Putamen (tissue), 1 donor: Measurements from ENCODE around the gene IZUMO4.

Experiments
- DNase-seq: peaks from one replicate; pipeline ENCODE4 v3.0.0-alpha.2; 2016; ENCODE audit warnings: low spot score

IZUMO4 gene

DNA sequence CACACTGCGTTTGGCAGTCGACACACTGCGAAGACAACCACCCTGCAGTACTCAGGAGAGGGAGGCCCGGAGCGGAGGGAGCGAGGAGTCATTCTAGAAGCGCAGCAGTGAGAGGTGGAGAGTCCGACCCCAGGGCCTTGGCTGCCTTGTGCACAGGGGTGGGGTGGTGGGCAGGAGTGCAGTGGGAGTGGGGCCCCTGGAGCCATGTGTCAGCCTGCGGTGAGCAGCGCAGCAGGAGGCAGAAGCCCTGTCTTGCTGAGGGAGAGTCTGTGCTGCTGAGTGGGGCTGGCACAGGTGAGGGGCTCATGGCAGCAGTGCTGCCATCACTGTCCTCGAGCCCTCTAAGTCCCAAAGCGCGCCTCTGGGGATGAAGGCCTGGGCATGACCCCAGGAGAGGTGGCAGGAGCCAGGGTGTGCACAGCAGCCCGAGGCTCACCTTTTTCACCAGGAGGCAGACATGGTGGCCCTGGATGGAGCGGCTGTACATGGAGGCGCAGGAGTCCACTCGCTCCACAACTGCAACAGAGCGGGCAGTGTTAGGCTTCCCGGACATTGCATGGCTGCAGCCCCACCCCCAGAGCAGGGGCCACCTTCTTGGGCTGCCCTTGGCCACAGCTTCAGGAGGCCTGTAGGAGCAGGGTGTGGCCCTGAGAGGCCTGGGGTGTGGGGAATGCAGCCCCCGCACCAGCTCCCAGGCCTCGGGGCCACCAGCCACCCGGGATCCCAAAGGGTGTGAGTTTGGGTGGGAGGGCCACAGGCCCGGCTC lies 11.7 kb downstream of the IZUMO4 start:
- no peak for DNase-seq

DNA sequence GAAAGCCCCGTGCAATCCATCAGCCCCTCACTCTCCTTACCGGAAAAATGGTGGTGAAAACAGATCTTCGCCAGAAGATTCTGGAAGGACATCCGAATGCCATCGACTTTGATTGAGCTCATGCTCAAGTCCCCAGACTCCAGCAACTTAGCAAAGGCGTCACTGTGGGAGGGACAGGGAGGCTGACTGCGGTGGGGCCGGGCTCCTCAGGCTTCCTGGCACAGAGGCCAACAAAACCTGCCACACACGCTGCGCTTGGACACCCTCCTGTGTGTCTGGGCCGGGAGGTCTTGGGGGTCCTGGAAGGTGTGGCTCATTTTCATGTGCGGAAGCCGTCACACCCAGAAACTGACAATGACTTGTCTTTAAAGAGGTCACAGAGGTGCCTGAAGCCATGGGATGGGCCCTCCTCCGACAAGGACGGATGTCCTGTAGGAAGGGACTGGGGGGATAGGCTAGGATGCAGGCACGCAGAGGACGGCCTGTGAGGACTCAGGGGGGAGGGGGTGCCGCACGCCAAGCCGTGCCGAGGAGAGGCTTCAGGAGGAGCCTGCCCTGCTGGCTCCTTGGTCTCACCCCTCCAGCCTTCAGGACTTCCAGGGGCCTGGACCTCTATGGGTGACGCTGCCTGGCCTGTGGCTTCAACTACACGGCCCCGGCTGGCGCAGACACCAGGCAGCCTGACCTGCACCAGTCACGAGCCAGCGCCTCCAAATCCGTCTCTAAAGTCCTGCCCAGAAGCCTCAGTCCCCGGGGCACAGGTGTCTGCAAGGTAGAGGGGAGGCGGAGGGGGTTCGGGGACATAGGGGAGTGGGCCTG lies 12.5 kb downstream of the IZUMO4 start:
- DNase-seq: no peak

DNA sequence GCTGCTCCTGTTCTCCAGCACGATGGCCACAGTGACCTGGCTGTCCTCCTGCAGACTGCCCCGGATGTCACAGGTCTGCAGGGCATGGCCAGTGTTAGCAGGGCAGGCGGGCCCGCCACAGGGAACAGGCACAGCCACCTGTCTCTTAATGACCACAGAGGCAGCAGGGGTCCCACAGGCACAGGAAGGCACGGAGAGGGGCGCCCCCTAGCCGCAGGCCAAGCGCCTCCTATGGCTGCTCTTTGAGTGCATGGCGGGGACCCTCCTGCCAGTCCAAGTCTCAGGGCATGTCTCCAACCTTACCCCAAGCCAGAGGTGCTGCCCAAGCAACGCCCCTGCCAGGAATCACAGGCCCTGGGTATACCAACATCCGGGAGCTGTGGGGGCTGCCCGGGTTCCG lies 14.1 kb downstream of the IZUMO4 start:
- no peak for DNase-seq

GRCh38 chr19:2111425-2111824 lies 14.7 kb downstream of the IZUMO4 start:
- DNase-seq: no peak

GRCh38 chr19:2111886-2112285 lies 15.2 kb downstream of the IZUMO4 start:
- DNase-seq: no peak

- no peak for DNase-seq
Measured at GRCh38 chr19:2112516-2113320, 16.0 kb downstream of the IZUMO4 start.

- DNase-seq: no peak
Measured at GRCh38 chr19:2113439-2114211, 16.9 kb downstream of the IZUMO4 start.

DNA sequence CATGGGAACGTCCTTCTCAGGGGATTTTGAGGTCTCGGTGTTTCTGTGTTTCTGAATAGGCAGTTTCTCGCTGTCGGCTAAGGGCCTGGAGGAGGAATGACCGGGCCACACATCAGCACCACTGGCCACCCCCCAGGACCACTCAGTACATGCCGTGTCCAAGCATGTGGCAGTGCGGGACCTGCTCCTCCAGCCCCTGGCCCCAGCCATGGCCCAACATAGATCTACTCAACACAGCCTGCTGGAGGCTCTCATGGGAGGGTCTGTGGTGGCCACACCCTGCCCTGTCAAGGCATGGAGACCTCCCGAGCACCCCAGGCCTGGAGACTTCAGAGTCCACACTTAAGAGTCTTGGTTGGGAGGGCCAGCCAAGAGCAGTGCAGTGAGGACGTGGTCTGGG lies 17.5 kb downstream of the IZUMO4 start:
- DNase-seq: no peak

DNA sequence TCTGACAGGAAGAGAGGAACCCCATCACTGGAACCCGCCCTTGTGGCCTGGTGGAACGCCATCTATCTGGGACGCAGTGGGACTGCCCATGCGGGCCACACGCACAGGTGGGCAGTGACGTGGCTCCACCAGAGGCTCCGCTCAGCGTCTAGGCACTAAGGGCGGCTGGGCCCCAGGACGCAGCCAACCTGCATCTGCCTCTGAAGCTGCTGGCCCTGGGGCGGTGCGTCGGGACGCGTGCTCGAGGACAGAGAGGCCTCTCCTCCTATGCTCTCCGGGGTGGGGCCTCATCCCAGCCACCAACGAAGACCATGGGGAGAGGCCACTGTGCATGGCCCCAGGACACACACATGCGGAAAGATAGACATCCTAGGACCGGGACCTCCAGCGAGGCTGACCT lies 18.1 kb downstream of the IZUMO4 start:
- DNase-seq: no peak

DNA sequence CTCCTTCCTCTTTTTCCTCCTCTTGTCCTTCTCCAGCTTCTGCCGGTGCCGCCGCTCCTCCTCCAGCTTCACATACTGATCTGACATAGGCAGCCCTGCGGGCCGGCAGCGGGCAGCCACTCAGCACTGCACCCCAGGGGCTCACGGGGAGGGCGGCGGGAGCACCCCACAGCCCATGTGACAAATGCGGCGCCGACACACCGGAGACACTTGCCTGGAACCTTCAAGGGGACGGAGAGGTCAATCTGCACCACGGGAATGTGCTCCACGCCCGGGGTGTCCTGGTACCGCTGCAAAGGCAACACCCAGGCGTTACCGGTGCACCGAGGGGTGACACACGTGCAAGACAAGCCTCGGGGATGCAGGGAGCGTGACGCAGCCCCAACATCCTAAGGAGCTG lies 18.6 kb downstream of the IZUMO4 start:
- no peak for DNase-seq

DNA sequence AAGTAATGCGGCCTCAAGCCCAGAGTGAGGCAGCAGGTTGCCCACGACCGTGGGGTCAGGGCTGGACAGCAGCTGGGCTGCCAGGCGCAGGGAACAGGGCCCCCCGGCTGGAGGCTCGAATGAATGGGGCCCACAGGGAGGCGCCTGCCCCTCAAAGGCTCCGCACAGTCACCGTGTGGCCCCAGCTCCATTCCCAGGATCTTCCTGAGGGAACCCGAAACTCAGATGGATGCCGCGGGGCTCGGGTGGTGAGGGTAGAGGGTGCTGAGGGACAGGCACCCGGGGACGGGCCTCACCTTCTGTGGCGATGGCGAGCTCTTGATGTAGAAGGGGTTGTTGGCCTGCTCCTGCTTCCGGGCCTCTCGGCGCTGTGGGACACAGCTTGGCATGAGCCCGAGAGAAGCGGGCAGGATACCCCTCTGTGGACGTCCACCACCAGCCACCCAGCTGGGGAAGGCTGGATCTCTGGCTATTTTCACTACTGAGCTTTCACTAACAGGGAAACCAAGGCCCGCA lies 19.3 kb downstream of the IZUMO4 start:
- no peak for DNase-seq

DNA sequence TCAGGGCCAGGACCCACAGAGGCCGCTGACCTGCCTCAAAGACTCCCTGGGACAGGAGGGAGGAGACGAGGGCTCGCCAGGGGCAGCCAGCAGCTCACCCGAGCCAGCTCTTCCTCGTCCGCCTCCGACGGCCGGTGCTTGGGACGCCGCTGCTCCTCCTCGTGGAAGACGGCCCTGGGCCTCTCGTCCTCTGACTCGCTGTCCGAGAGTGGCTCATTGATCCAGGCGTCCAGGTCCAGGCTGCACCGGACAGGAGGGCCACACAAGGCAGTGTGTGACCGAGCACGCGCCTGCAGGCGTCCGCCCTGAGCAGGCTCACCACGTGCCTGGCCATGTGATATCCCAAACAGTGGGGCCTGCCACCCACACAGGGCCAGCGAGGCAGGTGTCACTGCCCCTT lies 19.8 kb downstream of the IZUMO4 start:
- DNase-seq: no peak

DNA sequence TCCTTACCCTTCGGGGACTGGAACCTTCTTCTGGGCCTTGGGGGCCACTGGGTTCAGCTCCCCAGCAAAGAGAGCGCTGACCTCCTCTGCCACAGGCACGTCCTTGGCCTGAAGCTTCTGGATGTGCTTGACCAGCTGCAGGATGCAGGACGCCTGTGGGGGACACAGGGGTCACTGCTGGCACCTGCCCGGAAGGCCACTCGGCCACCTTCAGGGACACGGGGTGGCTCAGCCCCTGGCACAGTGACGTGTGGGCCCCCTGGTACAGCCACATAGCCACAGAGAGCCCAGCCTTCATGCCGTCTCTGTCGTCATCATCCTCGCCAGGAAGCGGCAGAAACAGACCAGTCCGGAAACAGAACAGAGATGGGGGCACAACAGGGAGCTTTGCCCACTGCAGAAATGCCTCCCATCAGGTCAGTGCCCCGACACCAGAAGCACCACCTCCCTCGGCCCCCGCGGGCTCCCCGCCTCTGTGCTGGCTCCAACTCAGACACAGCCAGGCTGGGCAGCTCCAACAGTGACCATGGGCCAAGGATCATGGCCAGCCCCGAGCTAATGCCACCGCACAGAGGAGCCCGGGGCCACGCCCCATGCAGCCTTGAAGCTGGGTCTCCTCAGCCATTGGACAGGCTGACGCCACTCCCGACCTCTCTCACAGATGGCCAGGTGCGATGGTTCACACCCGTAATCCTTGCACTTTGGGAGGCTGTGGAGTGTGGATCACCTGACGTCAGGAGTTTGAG lies 20.7 kb downstream of the IZUMO4 start:
- no peak for DNase-seq

DNA sequence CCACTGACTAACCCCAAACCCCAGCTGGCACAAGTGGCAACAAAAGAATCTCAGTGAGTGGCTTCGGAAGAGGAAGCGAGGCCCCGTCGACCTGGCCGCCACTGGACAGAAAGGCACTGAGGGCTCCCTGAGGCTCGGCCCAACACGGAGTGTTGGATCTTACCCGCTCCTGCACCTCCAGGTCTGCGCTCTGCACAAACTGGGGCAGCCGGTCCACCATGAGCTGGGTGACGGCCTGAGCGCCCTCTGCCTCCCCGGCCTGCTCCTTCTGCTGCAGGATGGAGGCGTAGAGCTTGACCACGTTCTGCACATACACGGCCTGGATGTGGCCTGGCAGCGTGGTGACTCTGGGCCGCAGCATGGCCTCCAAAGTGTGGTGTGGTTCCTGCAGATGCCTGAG lies 21.7 kb downstream of the IZUMO4 start:
- no peak for DNase-seq

DNA sequence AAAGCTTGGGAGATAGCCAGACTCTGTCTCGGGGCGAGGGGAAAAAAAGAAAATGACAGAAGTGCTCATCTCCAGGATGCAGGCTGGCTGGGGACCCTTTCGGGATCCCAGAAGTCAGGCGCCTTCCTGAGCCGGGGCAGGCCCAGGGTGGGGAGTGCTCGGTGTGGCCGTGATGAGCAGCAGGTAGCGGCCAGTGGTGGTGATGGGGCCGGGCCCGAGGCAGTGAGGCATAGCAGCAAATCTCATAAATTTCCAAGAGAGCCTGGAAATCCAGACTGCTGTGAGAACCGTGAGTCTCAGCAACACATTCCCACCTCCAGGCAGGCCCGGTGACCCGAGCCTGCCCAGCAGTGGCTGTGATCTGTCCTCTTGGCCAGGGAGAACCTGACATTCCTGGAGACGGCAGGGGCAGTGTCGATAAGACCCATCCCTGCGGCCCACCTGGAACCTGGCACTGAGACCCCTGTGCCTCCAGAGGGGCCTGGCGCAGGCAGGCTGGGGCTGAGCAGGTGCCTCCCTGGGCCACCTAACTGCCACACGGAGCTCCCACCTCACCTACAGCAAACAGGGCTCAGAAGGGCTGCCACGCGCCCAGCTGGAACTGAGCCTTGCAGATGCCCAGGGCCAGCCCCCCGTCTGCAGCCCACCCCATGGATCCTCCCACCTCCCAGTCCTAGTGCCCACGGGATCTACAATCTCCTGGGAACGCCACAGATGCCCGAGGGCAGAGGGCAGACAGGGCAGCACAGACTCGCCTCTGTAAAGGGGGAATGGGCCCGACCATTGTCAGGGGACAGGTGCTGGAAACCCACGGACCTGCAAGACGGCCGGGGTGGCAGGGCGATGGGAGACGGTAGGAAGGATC lies 23.4 kb downstream of the IZUMO4 start:
- DNase-seq: no peak

DNA sequence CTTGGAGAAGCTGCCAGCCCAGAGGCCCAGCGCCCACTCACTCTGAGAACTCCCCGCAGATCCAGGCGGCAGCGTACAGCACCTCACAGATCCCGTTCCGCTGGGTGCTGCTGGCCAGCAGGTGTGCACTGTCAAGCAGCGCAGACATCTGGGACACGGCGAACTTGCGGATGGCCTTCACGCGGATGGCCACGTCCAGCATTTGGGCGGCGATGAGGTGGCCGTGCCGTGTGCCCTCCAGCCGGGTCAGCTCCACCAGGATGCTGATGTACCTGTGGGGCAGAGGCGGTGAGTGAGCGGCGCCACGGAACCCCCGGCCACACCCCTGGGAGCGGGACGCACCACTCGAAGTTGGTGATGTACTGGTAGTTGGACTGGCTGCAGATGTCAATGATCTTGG lies 24.1 kb downstream of the IZUMO4 start:
- DNase-seq: no peak

DNA sequence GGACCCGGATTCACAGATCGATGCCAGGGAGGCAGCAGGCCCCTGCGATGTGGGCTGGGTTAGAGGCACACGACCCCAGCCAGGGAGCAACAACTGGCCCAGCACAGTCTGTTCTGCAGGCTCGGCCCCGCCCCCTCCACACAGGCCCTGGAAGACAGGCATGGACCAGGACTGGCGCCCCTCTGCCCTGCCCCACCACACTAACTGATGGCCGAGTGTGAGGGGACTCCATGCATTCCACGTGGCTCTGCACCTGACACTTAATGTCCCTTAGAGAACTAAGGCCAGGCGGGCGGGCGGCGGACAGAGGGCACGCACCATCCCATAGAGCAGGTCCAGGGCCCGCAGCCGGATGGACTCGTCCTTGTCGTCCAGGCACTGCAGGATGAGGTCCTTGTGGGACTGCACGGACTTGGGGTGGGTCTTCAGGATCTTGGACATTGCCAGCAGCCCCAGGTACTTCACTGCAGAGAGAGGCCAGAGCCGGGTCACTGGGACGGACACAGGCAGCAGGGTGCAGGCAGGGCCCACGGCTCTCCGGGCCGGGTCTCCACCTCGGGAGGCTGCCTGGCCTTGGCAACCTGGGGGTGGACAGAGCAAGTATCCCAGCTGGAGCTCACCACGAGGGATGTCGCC lies 24.8 kb downstream of the IZUMO4 start:
- DNase-seq: no peak

GRCh38 chr19:2122251-2122650 lies 25.5 kb downstream of the IZUMO4 start:
- no peak for DNase-seq

DNA sequence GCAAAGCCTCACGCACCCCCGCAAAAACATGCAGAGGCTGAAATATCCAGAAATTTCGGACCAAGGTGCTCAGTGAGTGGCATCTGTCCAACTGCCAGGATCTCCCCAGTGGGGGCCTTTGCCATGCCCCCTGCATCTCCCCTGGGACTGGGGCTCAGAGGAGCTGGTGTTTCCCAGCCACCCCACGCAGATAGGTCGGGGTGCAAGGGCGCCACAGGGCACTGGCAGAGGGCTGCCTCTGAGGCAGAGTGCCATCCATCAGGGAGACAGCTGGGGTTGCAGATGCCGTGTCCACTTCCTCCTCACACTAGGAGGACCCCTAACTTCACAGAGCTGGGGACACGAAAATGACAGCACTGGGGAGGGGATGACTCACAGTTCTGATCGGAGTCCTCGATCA lies 26.3 kb downstream of the IZUMO4 start:
- no peak for DNase-seq
